H54 (cell line): ENCODE results near the gene MAN2B2.
"Not testable (repeated sequence)": the region's sequence is repeated elsewhere in the genome, so short reads cannot be mapped to it uniquely, and the experiment has no call there.

Source experiments
- DNase-seq: peaks from one replicate; pipeline ENCODE4 v3.0.0; 2011; ENCODE audit warnings: low spot score, mixed read lengths; ENCODE audit not compliant: insufficient read length
- FAIRE-seq: peaks from 3 replicates; lab custom pipeline; 2011; peaks lifted over from hg19 to GRCh38; lab: Jason Lieb, UNC
- POLR2A ChIP-seq: IDR thresholded peaks from 2 replicates; pipeline ENCODE4 v1.6.1; 2011; ENCODE audit warnings: low read depth, mild to moderate bottlenecking, low read length

Gene MAN2B2

GRCh38 chr4:6633091-6633906, 58.3 kb downstream of the MAN2B2 start:
- FAIRE-seq (no peak), DNase-seq (no peak)
- no peak for TF ChIP-seq POLR2A

GRCh38 chr4:6634746-6635145, 59.8 kb downstream of the MAN2B2 start:
- DNase-seq (no peak), FAIRE-seq (no peak)
- no peak for TF ChIP-seq POLR2A

GRCh38 chr4:6639137-6639680, 64.2 kb downstream of the MAN2B2 start:
- no peak for TF ChIP-seq POLR2A
- FAIRE-seq (no peak), DNase-seq (no peak)

- DNase-seq (peak; percentile 67), FAIRE-seq (no peak)
- TF ChIP-seq POLR2A = peak; percentile 90
Observed at GRCh38 chr4:6640292-6641163, 65.5 kb downstream of the MAN2B2 start, which contains the start of gene MRFAP1. Gene MRFAP1 (plus strand): TSS chr4:6640685. CDS start chr4:6640863, 178 bp downstream.

DNA sequence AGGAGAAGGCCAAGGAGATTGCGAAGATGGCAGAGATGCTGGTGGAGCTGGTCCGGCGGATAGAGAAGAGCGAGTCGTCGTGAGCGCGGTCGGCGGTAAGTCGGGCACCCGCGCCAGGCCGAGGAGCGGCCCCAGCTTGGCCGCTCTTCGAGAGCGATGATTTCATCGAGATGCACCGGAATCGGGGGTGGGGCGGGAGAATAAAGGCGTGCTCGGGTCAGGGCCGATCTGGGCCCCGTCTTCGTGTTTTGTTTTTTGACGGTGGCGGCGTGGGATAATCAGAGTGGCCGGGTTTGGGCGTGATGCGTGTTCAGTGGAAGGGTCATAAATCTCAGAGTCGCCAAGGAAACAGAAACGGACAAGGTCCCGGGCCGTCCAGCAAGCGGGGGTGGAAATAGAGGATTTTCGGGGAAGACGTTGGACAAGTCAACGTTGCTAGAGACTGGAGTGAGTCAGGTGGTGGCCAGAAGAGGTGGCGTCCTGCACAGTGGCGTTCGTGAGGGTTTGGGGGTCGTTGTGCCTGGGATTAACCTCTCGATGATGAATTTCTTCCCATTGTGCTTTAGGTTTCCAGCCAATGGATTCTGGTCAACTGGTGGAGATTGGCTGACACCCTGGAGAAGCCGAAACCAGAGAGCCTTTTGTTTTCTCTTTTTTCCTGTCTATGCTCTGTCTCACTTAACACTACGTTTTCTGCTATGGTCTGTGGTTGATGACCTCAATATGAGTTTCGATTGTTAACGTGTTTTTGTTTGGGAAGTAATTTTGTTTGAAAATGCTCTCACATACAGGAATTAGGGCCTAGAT, 66.4 kb downstream of the MAN2B2 start:
- 0 out of 2 replicates have a peak, but pooled peaks have one; percentile 7 for TF ChIP-seq POLR2A
- DNase-seq (no peak), FAIRE-seq (no peak)

- no peak for DNase-seq
- TF ChIP-seq POLR2A = no peak
- FAIRE-seq = no peak
Observed at GRCh38 chr4:6641971-6642320, 67.0 kb downstream of the MAN2B2 start.

- DNase-seq (no peak), FAIRE-seq (no peak)
- no peak for TF ChIP-seq POLR2A
Observed at GRCh38 chr4:6643141-6643847, 68.3 kb downstream of the MAN2B2 start.

- no peak for TF ChIP-seq POLR2A
- FAIRE-seq (no peak), DNase-seq (no peak)
Observed at GRCh38 chr4:6644792-6645530, 70.0 kb downstream of the MAN2B2 start.

GRCh38 chr4:6647169-6647568, 72.2 kb downstream of the MAN2B2 start:
- DNase-seq (no peak), FAIRE-seq (no peak)
- no peak for TF ChIP-seq POLR2A

- no peak for FAIRE-seq
- DNase-seq = no peak
- TF ChIP-seq POLR2A = no peak
Observed at GRCh38 chr4:6647582-6648230, 72.7 kb downstream of the MAN2B2 start.

DNA sequence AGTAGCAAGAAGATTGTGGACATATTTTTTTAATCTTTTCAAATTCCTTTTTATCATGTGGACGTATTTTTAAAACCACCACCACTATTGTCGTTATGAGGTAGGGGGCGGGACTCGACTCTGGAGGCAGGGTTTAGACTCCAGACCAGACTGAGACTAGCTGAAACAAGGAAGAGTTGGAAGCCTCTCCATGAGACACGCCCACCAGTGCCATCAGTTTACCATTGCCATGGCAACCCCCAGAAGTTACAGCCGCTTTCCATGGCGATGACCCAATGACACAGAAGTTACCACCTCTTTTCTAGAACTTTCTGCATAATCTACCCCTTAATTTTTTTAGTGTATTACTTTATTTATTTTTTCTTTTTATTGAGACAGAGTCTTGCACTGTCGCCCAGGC, 74.2 kb downstream of the MAN2B2 start:
- no peak for TF ChIP-seq POLR2A
- FAIRE-seq = no peak
- DNase-seq = no peak

GRCh38 chr4:6654211-6654610, 79.2 kb downstream of the MAN2B2 start:
- FAIRE-seq, DNase-seq: not testable (repeated sequence)

- not testable (repeated sequence) for FAIRE-seq, DNase-seq
Observed at GRCh38 chr4:6655291-6655690, 80.3 kb downstream of the MAN2B2 start.
